Measurements from ENCODE around the gene RSPH1.

GRCh38 chr21:42493109-42494060, 2.6 kb downstream of the RSPH1 start:
- TF ChIP-seq CTCF (IDR thresholded peaks at IDR 0.05; ENCODE audit: low read depth, low read length, missing input control): no peak
- no peak for TF ChIP-seq REST (IDR thresholded peaks at IDR 0.05)
